Nephron (organoid): Measurements from ENCODE around the gene SFT2D2.
"Not testable (repeated sequence)": the region's sequence is repeated elsewhere in the genome, so short reads cannot be mapped to it uniquely, and the experiment has no call there.

Source experiments
- H3K27ac Mint-ChIP-seq, 3 experiments: 2 replicates each; pipeline ENCODE4 v1.8.0; 2020; ENCODE audit warnings: mixed read lengths in 3 of 3, mild to moderate bottlenecking in 2 of 3, moderate library complexity in 1 of 3
- H3K27me3 Mint-ChIP-seq: 2 replicates; pipeline ENCODE4 v1.8.0; 2021; ENCODE audit warnings: low read depth, mild to moderate bottlenecking, moderate library complexity, mixed read lengths
- H3K36me3 Mint-ChIP-seq: 2 replicates; pipeline ENCODE4 v1.8.0; 2020; ENCODE audit warnings: low read depth, mixed read lengths
- H3K4me1 Mint-ChIP-seq: 2 replicates; pipeline ENCODE4 v1.8.0; 2020; ENCODE audit warnings: mixed read lengths
- H3K4me3 Mint-ChIP-seq, 3 experiments: 2 replicates each; pipeline ENCODE4 v1.8.0; 2020; ENCODE audit warnings: mild to moderate bottlenecking in 3 of 3, mixed read lengths in 3 of 3, moderate library complexity in 2 of 3
- H3K9me3 Mint-ChIP-seq: 2 replicates; pipeline ENCODE4 v1.8.0; 2020; ENCODE audit warnings: mixed read lengths
- TF ChIP-seq, protein P1 (sequence below), 3 experiments: fragments of 200-600 bp; sonication (generic); IDR thresholded peaks; one replicate each; pipeline ENCODE4 v1.5.0; 2021; ENCODE audit warnings: antibody characterized with exemption in 3 of 3; ENCODE audit not compliant: unreplicated experiment in 3 of 3

SFT2D2 gene

GRCh38 chr1:168225476-168226190, at the start of gene SFT2D2:
Gene SFT2D2, plus strand, starts transcription at chr1:168226004. Its CDS starts 76 bp downstream, at chr1:168226080.
- H3K27ac Mint-ChIP-seq: peak within 1 kb of the TSS; percentile 93 to 98 (median 94)
- peak within 1 kb of the TSS; percentile 94 to 100 (median 99) for H3K4me3 Mint-ChIP-seq
- H3K9me3 Mint-ChIP-seq: peaks cover 3% of the 10 kb centered on the region
- peaks cover 13% of the 10 kb centered on the region for H3K27me3 Mint-ChIP-seq
- H3K36me3 Mint-ChIP-seq: no peaks in the 10 kb centered on the region
- peaks cover 32% of the 10 kb centered on the region for H3K4me1 Mint-ChIP-seq
- TF ChIP-seq, protein P1, sequence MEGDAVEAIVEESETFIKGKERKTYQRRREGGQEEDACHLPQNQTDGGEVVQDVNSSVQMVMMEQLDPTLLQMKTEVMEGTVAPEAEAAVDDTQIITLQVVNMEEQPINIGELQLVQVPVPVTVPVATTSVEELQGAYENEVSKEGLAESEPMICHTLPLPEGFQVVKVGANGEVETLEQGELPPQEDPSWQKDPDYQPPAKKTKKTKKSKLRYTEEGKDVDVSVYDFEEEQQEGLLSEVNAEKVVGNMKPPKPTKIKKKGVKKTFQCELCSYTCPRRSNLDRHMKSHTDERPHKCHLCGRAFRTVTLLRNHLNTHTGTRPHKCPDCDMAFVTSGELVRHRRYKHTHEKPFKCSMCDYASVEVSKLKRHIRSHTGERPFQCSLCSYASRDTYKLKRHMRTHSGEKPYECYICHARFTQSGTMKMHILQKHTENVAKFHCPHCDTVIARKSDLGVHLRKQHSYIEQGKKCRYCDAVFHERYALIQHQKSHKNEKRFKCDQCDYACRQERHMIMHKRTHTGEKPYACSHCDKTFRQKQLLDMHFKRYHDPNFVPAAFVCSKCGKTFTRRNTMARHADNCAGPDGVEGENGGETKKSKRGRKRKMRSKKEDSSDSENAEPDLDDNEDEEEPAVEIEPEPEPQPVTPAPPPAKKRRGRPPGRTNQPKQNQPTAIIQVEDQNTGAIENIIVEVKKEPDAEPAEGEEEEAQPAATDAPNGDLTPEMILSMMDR (IDR thresholded peaks at IDR 0.05; ENCODE audit: unreplicated experiment in 3 of 3): no peak

DNA sequence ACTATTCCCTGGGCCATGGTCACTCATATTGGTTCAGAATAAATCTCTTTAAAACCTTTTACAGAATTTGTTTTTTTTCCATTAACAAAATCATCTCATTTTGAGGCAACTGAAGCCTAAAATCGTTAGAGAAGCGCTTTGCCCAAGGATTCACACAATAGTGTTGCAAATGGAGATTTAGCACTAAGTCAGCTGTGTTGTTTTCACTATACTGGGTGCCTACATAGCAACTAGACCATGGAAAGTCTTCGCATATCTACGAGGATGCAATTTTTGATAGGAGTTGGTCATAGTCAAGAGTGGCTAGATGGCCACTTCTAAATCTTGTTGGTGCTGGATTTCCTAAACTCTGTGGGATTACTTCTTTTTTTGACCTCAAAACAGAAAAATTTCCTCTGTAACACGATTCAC, 47.6 kb upstream of the SFT2D2 start:
- Mint-ChIP-seq H3K4me3 (no peak overlapping the region), H3K9me3 (peaks cover 2% of the 10 kb centered on the region), H3K4me1 (no peaks in the 10 kb centered on the region), H3K27me3 (no peaks in the 10 kb centered on the region), H3K27ac (no peak overlapping the region), H3K36me3 (no peaks in the 10 kb centered on the region)
- TF ChIP-seq, protein P1 (IDR thresholded peaks at IDR 0.05; ENCODE audit: unreplicated experiment in 3 of 3): no peak

DNA sequence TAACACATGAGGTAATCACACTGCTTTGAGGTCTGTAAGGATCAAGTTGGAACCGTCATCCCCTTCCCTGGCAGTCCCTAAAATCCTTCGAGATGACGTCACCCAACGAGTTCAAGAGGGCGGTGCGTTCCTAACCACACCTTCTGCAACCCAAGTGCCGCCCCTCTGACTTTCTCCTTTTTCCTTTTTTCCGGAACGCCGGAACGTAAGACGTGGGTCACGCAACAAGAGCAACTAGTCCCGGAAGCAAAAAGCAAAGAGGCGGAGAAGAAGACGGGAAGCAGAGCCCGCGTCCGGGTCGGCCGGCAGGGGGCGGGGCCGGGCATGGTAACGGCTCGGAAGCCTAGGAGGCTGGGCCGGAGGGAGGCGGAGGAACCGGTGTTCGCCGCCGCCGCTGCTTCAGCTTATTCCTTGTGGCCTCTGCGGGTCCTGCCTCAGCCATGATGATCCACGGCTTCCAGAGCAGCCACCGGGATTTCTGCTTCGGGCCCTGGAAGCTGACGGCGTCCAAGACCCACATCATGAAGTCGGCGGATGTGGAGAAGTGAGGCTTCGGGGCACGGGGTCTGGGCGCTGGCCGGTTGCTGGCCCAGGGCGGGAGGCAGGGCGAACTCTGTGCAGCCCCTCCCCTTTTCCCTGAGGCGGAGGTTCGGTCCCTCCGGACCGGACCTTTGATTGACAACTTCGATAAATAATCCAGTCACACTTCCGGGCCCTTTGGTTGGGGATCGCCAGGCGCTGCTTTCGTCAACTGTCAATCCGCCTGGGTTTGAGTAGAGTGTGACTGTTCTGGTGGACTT, 47.0 kb upstream of the SFT2D2 start, which contains the start of gene TIPRL:
TIPRL (plus strand) TSS at position 325 of the 800 bp plus-strand sequence; CDS start at position 441, 116 bp downstream.
- Mint-ChIP-seq H3K9me3 (peaks cover 2% of the 10 kb centered on the region), H3K4me3 (no peak within 1 kb of the TSS), H3K4me1 (no peaks in the 10 kb centered on the region), H3K27me3 (no peaks in the 10 kb centered on the region), H3K36me3 (no peaks in the 10 kb centered on the region), H3K27ac (no peak within 1 kb of the TSS)
- TF ChIP-seq, protein P1 (IDR thresholded peaks at IDR 0.05; ENCODE audit: unreplicated experiment in 3 of 3): peak; percentile 57 to 71 (median 61)

GRCh38 chr1:168179438-168180147, 46.2 kb upstream of the SFT2D2 start:
- peaks cover 2% of the 10 kb centered on the region for H3K9me3 Mint-ChIP-seq
- no peaks in the 10 kb centered on the region for H3K4me1 Mint-ChIP-seq
- H3K36me3 Mint-ChIP-seq: no peaks in the 10 kb centered on the region
- no peaks in the 10 kb centered on the region for H3K27me3 Mint-ChIP-seq
- no peak overlapping the region for H3K27ac Mint-ChIP-seq
- TF ChIP-seq, protein P1 (IDR thresholded peaks at IDR 0.05; ENCODE audit: unreplicated experiment in 3 of 3): no peak
- H3K4me3 Mint-ChIP-seq: no peak overlapping the region

GRCh38 chr1:168180148-168180524, 45.7 kb upstream of the SFT2D2 start:
- Mint-ChIP-seq H3K36me3 (peaks cover under 1% of the 10 kb centered on the region), H3K27me3 (no peaks in the 10 kb centered on the region), H3K4me3 (no peak overlapping the region), H3K9me3 (no peaks in the 10 kb centered on the region), H3K27ac (no peak overlapping the region), H3K4me1 (no peaks in the 10 kb centered on the region)
- TF ChIP-seq, protein P1 (IDR thresholded peaks at IDR 0.05; ENCODE audit: unreplicated experiment in 3 of 3): no peak

GRCh38 chr1:168181063-168181720, 44.6 kb upstream of the SFT2D2 start:
- H3K4me3 Mint-ChIP-seq: peak overlapping the region; percentile 52 to 63 (median 60)
- not testable (repeated sequence) for H3K27ac Mint-ChIP-seq, H3K4me1 Mint-ChIP-seq, H3K9me3 Mint-ChIP-seq, H3K36me3 Mint-ChIP-seq, H3K27me3 Mint-ChIP-seq
